Endometrial microvascular endothelial cells (primary cell): ENCODE data around the gene ZNF735. TPM values are rescaled to one million over a fixed set of nuclear protein-coding genes. Genes with fewer than 3 reads are reported as not detected.
"Not testable (repeated sequence)": the region's sequence is repeated elsewhere in the genome, so short reads cannot be mapped to it uniquely, and the experiment has no call there.

Experiments
- in situ Hi-C: cut with HindIII; loops from 2 replicates; pipeline ENCODE4 v1.10.0; 2017; ENCODE audit warnings: low sequenced_read_pairs, low pct_unique_long_range_greater_than_20kb; ENCODE audit errors: inconsistent ontology term
- total RNA-seq: library from RNA; depleted of rRNA; stranded (reverse); fragments of >200 nt; gene quantifications from one replicate; pipeline ENCODE4 v1.2.3, GENCODE V29; 2015; ENCODE audit errors: inconsistent ontology term

The ZNF735 gene
- not detected for total RNA-seq

DNA sequence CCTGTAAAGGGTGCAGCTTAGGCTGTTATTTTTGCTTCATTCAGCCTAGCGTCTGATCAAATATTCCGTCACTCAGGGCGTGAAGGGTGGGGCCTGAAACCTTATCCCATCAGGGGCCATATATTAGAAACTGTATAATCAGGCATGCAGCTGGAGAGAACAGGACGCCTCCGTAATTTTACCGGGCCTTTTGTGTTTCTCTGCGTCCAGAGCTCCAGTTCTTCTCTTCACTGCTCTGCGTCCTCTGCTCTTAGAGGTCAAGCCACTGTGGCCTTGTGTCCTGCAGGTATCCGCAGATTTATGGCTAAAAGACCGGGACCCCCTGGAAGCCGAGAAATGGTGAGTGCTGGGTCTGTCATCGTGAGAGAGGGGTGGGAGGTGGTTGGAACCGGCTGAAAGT lies at the start of gene ZNF735:
TSS of gene ZNF735 (plus strand) at position 301 of the 400 bp plus-strand sequence. CDS start at position 301, 0 bp downstream.
- in situ Hi-C loops = no loop called here

DNA sequence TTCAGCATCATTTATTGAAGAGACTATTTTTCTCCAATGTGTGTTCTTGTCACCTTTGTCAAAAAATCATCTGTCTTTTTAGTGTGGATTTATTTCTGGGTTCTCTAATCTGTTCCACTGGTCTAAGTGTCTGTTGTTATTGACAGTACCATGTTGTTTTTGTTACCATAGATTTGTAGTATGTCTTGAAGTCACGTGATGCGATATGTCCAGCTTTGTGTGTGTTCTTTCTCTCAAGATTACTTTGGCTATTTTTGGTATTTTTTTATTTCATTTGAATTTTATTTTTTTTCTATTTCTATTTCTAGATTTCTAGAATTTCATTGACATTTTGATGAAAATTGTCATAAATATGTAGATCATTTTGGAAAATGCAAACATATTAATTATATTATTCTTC lies 36.0 kb upstream of the ZNF735 start:
- in situ Hi-C loops = not testable (repeated sequence)

DNA sequence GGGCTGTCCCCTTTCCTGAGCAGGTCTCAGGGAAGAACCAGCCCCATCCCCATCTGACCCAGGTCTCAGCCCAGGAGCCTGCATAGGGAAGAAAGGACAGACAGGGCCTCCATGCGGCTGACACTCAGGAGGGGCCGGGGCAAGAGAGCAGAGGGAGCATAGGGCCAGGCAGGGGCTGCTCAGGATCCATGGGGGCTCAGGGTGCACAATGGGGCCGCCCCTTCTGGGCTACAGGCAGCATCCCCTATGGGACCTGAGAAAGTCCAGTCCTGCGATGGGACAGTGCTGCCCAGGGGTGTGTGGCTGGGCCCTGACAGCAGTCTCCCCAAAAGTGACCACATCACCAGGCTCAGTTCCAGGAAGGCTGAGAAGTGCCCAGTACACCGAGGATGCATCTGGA lies 32.7 kb upstream of the ZNF735 start:
- in situ Hi-C loops = no loop called here

DNA sequence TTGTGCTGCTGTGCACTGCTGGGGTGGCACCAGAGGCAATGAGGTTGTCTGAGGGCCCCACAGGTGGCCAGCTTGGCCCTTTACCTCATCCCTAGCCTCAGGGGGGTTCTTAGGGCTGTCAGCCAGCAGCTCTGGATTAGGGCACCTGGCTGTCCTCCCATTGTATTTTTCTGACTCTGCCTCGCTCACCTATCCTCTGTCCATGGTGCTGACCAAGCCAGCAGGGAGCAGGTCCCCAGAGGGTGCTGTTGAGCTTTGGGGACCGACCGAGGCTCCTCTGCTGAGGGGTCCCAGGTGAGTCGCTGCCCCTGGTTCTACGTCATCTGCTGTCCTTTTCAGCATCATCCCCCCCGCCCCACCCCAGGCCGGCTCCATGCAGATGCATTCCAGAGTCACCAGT lies 32.1 kb upstream of the ZNF735 start:
- in situ Hi-C loops = no loop called here

DNA sequence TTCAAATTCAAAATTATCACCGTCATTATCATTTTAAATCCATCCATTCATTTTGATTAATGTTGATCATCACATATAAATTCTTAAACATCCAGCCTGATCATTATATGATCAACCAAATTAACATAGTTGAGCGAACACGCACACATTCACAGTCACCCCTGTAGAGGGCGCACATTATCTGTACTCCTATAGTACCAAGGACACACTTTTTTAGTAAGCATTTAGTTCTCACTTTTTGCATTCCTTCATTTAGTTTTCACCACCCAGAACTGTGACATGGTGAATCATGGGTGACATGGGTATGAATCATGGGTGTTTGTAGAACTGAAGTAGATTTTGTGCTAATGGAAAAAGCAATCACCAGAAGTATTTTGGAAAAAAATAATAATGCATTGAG lies 26.0 kb upstream of the ZNF735 start:
- in situ Hi-C loops = no loop called here

DNA sequence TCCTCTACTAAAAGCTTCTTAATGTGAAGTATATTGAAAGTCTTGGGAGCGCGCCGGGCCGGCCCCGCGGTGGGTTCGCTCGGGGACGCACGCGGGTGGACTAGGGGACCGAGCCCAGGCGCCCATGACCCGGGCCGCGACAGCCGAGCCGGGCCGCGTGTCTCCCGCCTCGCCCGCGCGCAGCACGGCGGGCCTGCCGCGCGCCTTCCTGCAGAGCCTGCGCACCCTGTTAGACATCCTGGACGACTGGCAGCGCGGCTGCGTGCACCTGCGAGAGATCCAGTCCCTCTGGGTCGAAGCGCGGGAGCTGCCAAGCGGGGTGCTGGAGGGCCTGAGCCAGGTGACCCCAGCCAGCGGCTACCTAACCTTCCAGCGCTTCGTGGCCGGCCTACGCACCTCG lies 25.4 kb upstream of the ZNF735 start:
- in situ Hi-C loops = no loop called here

DNA sequence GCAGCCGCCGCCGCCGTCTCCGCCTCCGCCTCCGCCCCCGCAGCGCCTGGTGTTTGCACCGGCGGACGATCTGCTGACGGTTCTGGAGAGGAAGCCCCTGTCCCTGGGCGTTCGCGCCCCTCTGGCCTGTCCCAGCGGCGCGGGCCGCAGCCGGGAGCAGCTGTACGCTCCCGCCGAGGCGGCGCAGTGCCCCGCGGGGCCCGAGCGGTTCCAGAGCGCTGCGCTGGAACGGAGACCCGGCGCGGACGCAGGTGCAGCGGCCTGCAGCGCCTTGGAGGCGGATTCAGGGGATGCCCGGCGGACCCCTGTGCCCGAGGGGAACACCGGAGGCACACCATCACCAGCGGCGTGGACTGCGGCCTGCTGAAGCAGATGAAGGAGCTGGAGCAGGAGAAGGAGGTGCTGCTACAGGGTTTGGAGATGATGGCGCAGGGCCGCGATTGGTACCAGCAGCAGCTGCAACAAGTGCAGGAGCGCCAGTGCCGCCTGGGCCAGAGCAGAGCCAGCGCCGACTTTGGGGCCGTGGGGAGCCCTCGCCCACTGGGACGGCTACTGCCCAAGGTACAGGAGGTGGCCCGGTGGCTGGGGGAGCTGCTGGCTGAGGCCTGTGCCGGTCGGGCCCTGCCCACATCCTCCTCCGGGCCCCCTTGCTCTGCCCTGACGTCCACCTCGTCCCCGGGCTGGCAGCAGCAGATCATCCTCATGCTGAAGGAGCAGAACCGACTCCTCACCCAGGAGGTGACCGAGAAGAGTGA lies 24.8 kb upstream of the ZNF735 start:
- in situ Hi-C loops = no loop called here

DNA sequence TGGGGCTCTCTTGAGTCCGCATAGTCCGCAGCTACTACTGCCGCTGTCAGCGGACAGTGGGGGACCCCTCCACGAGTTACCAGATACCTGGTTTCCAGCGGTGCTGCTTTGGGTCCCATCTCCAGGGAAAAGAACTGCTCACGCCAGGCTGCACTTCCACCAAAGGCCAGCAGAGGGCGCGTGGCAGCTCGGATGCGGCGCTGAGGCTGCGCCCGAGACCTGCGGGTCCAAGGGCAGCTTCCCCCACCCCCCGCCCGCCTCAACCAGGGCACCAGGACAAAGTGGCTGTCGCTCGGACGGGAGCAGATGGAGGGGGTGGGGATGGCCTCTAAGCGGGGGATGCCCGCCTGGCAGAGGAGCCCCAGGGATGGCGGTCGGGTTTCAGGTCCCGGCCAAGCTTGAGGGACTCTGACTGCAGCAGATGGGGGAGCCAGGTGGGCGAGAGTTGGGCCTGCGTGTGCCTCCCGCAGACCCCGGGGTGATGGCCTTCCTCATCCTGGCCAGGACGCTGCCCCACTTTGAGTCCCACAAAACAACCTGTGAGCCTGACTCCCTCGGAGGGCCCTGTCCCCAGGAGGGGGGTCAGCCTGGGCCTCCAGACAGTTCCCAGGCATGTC lies 23.8 kb upstream of the ZNF735 start:
- in situ Hi-C loops = no loop called here

DNA sequence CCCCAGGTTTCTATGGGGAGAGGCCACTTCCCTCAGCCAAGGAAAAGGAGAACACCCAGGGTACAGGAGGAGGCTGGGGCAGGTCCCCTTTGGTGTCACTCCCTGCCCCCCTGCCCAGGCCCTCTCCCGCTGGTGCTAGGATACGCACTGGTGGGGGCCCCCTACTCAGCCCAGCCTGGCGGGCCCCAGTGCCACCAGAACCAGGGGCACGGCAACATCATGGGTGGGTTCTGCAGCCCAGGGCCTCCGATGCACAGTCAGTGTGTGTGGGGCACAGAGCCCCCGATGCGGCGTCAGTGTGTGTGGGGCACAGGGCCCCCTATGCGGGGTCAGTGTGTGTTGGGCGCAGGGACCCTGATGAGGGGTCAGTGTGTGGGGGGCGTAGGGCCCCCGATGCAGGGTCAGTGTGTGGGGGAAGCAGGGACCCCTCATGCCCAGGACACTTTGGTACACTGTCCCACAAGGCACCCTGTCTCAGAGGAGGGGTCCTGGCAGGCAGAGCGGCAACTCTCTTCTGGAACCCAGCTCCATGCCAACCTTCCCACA lies 23.1 kb upstream of the ZNF735 start:
- in situ Hi-C loops = no loop called here

DNA sequence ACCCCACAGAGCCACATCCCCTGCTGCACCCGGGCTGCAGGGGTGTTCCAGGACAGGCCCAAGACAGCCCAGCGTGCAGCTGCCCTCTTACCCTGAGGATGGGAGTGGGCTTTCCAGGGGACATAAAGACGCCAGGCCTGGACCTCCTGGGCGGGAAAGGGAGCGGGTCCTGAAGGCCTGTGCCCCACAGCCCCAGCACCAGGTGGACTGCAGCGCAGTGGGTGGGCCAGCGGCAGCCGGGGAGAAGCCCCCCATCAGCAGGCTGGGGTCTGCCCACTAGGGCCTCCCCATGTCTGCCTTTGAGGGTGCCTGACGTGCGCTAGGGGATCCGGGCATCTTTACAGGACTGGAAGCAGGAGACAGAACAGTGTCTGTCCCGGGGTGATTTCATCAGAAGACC lies 22.6 kb upstream of the ZNF735 start:
- in situ Hi-C loops = no loop called here

DNA sequence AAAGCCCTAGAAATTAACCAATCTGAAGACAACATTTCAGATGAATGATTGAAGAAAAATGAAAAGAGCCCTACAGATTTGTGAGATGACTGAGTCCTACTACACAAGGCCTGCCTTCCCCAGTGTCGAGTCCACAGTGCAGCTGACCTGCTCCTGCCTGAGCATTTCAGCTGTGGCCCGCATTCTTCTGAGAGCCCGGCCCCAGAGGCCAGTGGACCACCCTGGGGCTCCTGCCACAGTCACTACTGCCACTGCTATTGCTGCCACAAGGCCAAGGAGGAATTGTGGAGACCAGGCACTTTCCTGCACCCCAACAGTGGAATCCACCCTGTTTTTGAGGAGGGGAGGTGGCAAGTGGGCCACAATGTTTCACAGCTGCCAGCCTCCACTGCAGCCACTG lies 19.6 kb upstream of the ZNF735 start:
- in situ Hi-C loops = no loop called here

DNA sequence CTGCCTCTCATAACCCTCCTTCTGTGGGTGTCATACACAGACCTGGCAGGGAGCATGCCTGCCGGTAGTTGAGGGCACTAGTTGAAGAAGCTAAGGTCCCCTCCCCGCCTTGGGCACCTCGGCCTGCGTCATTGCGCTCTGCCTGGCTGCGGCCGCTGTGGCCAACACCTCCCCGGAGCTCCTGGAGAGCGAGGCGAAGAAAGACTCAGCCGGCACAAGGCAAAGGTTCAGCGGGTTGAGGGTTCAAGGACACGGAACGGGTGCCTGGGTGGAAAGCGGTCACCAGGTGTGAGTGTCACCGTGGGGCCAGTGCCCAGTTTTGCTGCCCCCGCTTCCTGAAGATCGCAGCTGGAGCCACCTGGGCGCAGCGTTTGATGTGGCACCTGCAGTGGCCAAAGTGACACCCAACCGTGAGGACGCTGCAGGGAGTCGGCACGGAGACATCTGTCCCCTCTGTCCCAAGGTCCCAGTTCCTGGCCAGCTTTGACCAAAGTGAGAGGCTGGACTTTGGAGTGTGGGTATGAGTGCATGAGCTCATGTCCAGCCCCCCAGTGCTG lies 14.8 kb upstream of the ZNF735 start:
- in situ Hi-C loops = no loop called here

DNA sequence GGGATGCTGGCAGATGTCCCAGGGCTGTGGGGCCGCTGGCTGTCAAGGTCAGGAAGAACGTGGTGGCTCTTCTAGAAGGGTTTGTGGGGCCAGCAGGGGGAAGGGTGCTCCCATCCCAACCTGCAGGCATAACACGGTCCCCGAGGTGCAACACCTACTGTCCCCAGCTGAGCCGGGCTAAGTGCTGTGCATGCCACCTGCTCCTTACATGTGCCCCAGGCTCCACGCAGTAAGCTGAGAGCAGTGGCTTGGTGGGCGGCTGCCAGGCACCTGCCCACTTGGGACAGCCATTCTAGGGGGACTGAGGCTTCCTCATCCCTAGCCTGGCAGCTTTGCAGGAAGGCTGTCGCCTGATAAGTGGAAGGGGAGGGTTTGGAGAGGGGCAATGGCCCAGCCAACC lies 14.2 kb upstream of the ZNF735 start:
- in situ Hi-C loops = no loop called here

DNA sequence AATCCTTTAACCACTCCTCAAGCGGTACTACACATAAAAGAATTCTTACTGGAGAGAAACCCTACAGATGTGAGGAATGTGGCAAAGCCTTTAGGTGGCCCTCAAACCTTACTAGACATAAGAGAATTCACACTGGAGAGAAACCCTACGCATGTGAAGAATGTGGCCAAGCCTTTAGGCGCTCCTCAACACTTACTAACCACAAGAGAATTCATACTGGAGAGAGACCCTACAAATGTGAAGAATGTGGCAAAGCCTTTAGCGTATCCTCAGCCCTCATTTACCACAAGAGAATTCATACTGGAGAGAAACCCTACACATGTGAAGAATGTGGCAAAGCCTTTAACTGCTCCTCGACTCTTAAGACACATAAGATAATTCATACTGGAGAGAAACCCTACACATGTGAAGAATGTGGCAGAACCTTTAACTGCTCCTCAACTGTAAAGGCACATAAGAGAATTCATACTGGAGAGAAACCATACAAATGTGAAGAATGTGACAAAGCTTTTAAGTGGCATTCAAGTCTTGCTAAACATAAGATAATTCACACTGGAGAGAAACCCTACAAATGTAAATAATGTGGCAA lies 12.8 kb downstream of the ZNF735 start:
- in situ Hi-C loops = not testable (repeated sequence)

DNA sequence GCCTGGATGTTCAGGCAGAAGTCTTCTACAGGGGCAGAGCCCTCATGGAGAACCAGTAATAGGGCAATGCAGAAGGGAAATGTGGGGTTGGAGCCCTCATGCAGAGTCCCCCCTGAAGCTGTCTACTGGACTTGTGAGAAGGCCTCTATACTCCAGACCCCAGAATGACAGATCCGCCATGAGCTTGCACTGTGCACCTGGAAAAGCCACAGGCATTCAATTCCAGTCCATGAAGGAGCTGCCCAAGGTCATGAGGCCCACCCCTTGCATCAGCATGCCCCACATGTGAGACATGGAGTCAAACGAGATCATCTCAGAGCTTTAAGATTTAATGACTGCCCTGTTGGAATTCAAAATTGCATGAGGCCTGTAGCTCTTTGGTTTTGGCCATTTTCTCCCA lies 16.4 kb downstream of the ZNF735 start:
- in situ Hi-C loops = no loop called here

DNA sequence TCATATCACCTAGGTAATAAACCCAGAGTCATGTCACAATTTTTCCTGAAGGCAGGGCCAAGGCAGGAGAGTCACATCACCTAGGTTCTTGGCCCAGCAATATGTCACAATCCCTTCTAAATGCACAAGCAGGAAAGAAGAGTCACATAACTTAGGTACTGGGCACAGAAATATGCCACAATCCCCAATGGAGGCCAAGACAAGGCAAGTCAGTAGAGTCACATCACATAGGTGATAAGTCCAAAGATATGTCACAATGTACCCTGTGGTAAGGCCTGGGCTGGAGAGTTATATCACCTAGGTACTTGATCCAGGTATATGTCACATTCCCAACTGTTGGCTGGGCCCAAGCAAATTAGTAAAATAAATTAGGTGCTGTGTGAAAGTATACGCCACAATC lies 21.2 kb downstream of the ZNF735 start, which contains the start of gene ZNF679:
TSS of gene ZNF679 (plus strand) at position 301 of the 400 bp plus-strand sequence. CDS start 20,644 bp downstream, outside the sequence.
- in situ Hi-C loops = not testable (repeated sequence)

DNA sequence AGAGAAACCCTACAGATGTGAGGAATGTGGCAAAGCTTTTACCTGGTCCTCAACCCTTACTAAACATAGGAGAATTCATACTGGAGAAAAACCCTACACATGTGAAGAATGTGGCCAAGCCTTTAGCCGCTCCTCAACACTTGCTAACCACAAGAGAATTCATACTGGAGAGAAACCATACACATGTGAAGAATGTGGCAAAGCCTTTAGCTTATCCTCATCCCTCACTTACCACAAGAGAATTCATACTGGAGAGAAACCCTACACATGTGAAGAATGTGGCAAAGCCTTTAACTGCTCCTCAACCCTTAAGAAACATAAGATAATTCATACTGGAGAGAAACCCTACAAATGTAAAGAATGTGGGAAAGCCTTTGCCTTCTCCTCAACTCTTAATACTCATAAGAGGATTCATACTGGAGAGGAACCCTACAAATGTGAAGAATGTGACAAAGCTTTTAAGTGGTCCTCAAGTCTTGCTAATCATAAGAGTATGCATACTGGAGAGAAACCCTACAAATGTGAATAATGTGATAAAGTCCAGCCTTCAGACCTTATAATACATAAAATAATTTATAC lies 59.4 kb downstream of the ZNF735 start:
- in situ Hi-C loops = no loop called here
